AG09309 (cell line): Measurements from ENCODE around the gene HOXB9.

ENCODE experiments used
- DNase-seq: peaks from one replicate; pipeline ENCODE4 v3.0.0-alpha.2; 2010; ENCODE audit warnings: low read depth
- H3K4me3 ChIP-seq: 2 replicates; pipeline ENCODE4 v1.5.1; 2011; ENCODE audit warnings: mild to moderate bottlenecking, low read depth, low read length, moderate library complexity; ENCODE audit not compliant: control insufficient read depth
- CTCF ChIP-seq: IDR thresholded peaks from 2 replicates; pipeline ENCODE4 v1.5.1; 2011; ENCODE audit warnings: mild to moderate bottlenecking, low read depth, low read length, inconsistent platforms; ENCODE audit not compliant: insufficient read depth, control insufficient read depth; ENCODE audit errors: missing control alignments

HOXB9 gene

GRCh38 chr17:48609759-48610281, 16.3 kb downstream of the HOXB9 start:
- H3K4me3 ChIP-seq, result no peak overlapping the region
- no peak for TF ChIP-seq CTCF
- no peak for DNase-seq

DNA sequence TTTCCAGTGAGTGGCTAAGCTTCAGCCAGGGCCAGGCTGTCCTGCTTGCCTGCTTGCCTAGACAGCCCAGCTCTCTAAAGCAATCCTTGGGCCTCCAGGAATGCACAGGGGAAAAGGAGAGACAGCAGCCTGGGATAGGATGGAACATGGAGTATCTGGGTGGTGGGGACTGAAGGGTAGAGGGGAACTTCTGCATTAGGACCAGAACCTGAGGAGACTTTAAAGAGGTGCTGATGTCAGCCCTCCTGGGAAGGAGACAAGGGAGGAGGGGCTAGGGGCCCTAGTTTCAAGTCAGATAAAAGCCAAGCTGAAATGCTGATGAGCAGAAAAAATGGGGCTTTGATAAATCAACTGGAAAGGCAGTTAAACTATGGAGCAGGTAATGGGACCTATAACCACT, 17.1 kb downstream of the HOXB9 start:
- TF ChIP-seq CTCF, result no peak
- no peak overlapping the region for H3K4me3 ChIP-seq

GRCh38 chr17:48608494-48608834, 17.7 kb downstream of the HOXB9 start:
- no peak for TF ChIP-seq CTCF
- H3K4me3 ChIP-seq, result no peak overlapping the region
- no peak for DNase-seq

More for the DNA sequence above, 17.1 kb downstream of the HOXB9 start:
- DNase-seq, result no peak

DNA sequence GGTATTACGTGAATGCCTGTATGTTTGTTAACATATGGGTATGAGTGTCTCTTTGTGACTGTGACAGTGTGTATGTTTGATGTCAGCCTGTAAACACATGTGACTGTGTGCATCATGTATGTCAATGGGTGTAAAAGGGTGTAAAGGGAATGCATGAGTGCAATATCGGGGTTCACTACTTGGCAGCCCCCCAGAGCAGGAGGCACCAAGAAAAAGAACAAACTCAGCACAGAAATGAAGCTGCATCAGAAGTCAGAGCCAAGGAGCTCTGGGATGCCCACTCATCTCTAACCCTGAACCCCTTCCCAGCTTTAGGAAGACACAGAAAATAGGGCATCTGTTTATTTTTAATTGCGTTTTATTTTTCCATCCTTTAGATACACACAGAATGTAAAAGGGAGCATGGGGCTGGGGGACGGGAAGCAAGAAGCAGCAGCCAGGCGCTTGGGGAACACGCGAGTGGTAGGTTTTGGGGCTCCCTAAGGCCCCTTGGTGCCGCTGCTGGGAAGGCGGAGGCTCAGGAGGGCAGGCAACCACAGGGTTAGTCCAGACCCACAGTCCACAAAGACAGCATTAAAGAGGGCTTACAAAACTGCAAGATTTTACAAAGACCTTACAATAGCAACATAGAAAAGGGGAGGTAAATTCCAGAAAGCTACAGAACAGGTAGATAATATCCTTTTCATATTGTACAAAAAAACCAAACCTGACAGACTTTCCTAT, 19.1 kb downstream of the HOXB9 start:
- TF ChIP-seq CTCF, result no peak
- DNase-seq, result no peak
- no peak overlapping the region for H3K4me3 ChIP-seq

GRCh38 chr17:48605991-48606891, 19.9 kb downstream of the HOXB9 start:
- no peak for TF ChIP-seq CTCF
- H3K4me3 ChIP-seq, result no peak overlapping the region
- DNase-seq, result no peak

GRCh38 chr17:48605409-48605919, 20.7 kb downstream of the HOXB9 start:
- TF ChIP-seq CTCF, result no peak
- no peak overlapping the region for H3K4me3 ChIP-seq
- DNase-seq, result no peak
